Trophoblast cell (in vitro differentiated cells and primary cell): ENCODE results near the gene MFSD8.

Experiments used
- DNase-seq, 2 donors: peaks; one replicate each; pipeline ENCODE4 v3.0.0-alpha.2; 2016
- H2AFZ ChIP-seq: 2 replicates; pipeline ENCODE4 v1.6.1; 2013; ENCODE audit warnings: low read length, moderate library complexity, mild to moderate bottlenecking; ENCODE audit not compliant: insufficient read depth, poor library complexity
- H2AK5ac ChIP-seq: 2 replicates; pipeline ENCODE4 v1.6.1; 2013; ENCODE audit warnings: mild to moderate bottlenecking, low read length
- H2BK120ac ChIP-seq: 2 replicates; pipeline ENCODE4 v1.6.1; 2013; ENCODE audit warnings: low read length, mild to moderate bottlenecking, moderate library complexity; ENCODE audit not compliant: insufficient read depth, poor library complexity
- H2BK12ac ChIP-seq: 2 replicates; pipeline ENCODE4 v1.6.1; 2013; ENCODE audit warnings: mild to moderate bottlenecking, low read length, moderate library complexity
- H2BK5ac ChIP-seq: 2 replicates; pipeline ENCODE4 v1.6.1; 2013; ENCODE audit warnings: low read length, low read depth, moderate library complexity, mild to moderate bottlenecking; ENCODE audit not compliant: poor library complexity
- H3K14ac ChIP-seq: 2 replicates; pipeline ENCODE4 v1.6.1; 2013; ENCODE audit warnings: mild to moderate bottlenecking, low read length
- H3K18ac ChIP-seq: 2 replicates; pipeline ENCODE4 v1.6.1; 2013; ENCODE audit warnings: mild to moderate bottlenecking, low read length
- H3K23ac ChIP-seq: 2 replicates; pipeline ENCODE4 v1.6.1; 2013; ENCODE audit warnings: low read length
- H3K27ac ChIP-seq: 2 replicates; pipeline ENCODE4 v1.5.1; 2013; ENCODE audit warnings: low read depth, mild to moderate bottlenecking, inconsistent platforms, low read length, moderate library complexity
- H3K27me3 ChIP-seq: 2 replicates; pipeline ENCODE4 v1.6.1; 2013; ENCODE audit warnings: inconsistent platforms, mild to moderate bottlenecking, low read length, moderate library complexity; ENCODE audit not compliant: insufficient read depth
- H3K36me3 ChIP-seq, 2 experiments: 1 replicate in 1 of 2; 2 replicates in 1 of 2; pipeline ENCODE4 v1.6.1; 2013; ENCODE audit warnings: low read length in 2 of 2, mild to moderate bottlenecking in 2 of 2, moderate library complexity in 1 of 2; ENCODE audit not compliant: insufficient read depth in 2 of 2, control insufficient read depth in 1 of 2
- H3K4ac ChIP-seq: 2 replicates; pipeline ENCODE4 v1.6.1; 2013; ENCODE audit warnings: low read depth, mild to moderate bottlenecking, low read length, moderate library complexity
- H3K4me1 ChIP-seq, 2 experiments: 1 replicate in 1 of 2; 2 replicates in 1 of 2; pipeline ENCODE4 v1.6.1; 2013; ENCODE audit warnings: low read length in 2 of 2, mild to moderate bottlenecking in 2 of 2, moderate library complexity in 1 of 2; ENCODE audit not compliant: insufficient read depth in 2 of 2, control insufficient read depth in 1 of 2
- H3K4me2 ChIP-seq: 2 replicates; pipeline ENCODE4 v1.6.1; 2013; ENCODE audit warnings: inconsistent platforms, mild to moderate bottlenecking, low read length, moderate library complexity
- H3K4me3 ChIP-seq: 2 replicates; pipeline ENCODE4 v1.5.1; 2013; ENCODE audit warnings: mild to moderate bottlenecking, low read depth, low read length, inconsistent platforms
- H3K79me1 ChIP-seq: one replicate; pipeline ENCODE4 v1.6.1; 2013; ENCODE audit warnings: low read length
- H3K79me2 ChIP-seq: 2 replicates; pipeline ENCODE4 v1.6.1; 2013; ENCODE audit warnings: low read length, mild to moderate bottlenecking; ENCODE audit not compliant: control insufficient read depth, insufficient read depth, poor library complexity
- H3K9ac ChIP-seq: 2 replicates; pipeline ENCODE4 v1.6.1; 2013; ENCODE audit warnings: mild to moderate bottlenecking, low read length
- H3K9me3 ChIP-seq: 2 replicates; pipeline ENCODE4 v1.6.1; 2013; ENCODE audit warnings: low read depth, mild to moderate bottlenecking, control low read depth, inconsistent platforms, low read length; ENCODE audit not compliant: insufficient read depth
- H4K12ac ChIP-seq: 2 replicates; pipeline ENCODE4 v1.6.1; 2013; ENCODE audit warnings: low read depth, mild to moderate bottlenecking, low read length, moderate library complexity
- H4K8ac ChIP-seq: 2 replicates; pipeline ENCODE4 v1.6.1; 2013; ENCODE audit warnings: low read depth, mild to moderate bottlenecking, low read length, moderate library complexity
- H4K91ac ChIP-seq: one replicate; pipeline ENCODE4 v1.6.1; 2013; ENCODE audit warnings: low read depth, mild to moderate bottlenecking, low read length, moderate library complexity
- WGBS: extraction: QIAGEN DNeasy Blood & Tissue Kit; methylation state at CpG from one replicate; pipeline ENCODE4 v1.1.7; 2013; ENCODE audit warnings: missing lambda C conversion rate; ENCODE audit not compliant: insufficient read length, insufficient coverage; ENCODE audit errors: extremely low coverage; 5-methylcytosine and 5-hydroxymethylcytosine counted together

MFSD8 gene

DNA sequence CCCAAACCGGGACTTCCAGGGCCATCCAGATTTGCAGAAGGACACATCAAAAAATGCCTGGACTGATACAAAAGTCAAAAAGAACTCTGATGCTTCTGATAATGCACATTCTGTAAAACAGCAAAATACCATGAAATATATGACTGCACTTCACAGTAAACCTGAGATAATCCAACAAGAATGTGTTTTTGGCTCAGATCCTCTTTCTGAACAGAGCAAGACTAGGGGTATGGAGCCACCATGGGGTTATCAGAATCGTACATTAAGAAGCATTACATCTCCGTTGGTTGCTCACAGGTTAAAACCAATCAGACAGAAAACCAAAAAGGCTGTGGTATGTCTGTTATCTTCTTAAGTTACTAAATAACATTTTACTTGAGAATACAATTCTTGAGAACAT is 75.1 kb downstream of the MFSD8 start:
- H3K4ac ChIP-seq, result no peak overlapping the region
- no peak overlapping the region for H2AFZ ChIP-seq
- H3K14ac ChIP-seq, result no peak overlapping the region
- H3K36me3 ChIP-seq, result peaks cover 6 to 8% of the 10 kb centered on the region in 2 experiments
- no peaks in the 10 kb centered on the region for H3K27me3 ChIP-seq
- H2AK5ac ChIP-seq, result no peak overlapping the region
- H4K8ac ChIP-seq, result no peak overlapping the region
- DNase-seq, result peak in 1 of 2 donors; percentile 46
- H3K27ac ChIP-seq, result no peak overlapping the region
- H3K18ac ChIP-seq, result no peak overlapping the region
- H2BK5ac ChIP-seq, result no peak overlapping the region
- H2BK120ac ChIP-seq, result no peak overlapping the region
- H3K79me1 ChIP-seq, result no peaks in the 10 kb centered on the region
- H3K4me1 ChIP-seq, result no peaks in the 10 kb centered on the region
- H3K23ac ChIP-seq, result no peak overlapping the region
- no peak overlapping the region for H4K12ac ChIP-seq
- H4K91ac ChIP-seq, result no peak overlapping the region
- no peak overlapping the region for H3K9ac ChIP-seq
- WGBS, result no CpG with 5 or more reads among the region's 3 CpGs
- no peak overlapping the region for H3K4me3 ChIP-seq
- H2BK12ac ChIP-seq, result no peak overlapping the region
- H3K4me2 ChIP-seq, result no peak overlapping the region
- H3K79me2 ChIP-seq, result no peaks in the 10 kb centered on the region
- no peaks in the 10 kb centered on the region for H3K9me3 ChIP-seq

DNA sequence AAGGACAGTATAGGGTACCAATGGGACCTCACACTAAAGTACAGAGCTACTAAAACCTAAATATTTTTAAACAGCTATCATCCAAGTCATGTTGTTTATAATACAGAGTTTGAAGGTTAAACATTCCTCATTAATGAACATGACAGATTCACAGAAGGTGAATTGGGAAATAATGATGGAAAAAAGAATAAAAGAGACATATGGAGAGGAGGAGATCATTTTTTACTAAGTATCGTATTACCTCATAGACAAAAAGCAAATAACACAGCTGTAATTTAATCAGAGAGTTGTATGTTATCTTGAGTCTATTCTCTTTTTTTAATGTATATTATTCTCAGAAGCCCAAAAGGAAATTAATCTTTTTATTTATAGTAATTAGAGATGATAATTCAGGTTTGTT is 76.4 kb downstream of the MFSD8 start:
- Histone ChIP-seq H3K9me3 (no peaks in the 10 kb centered on the region), H2BK12ac (no peak overlapping the region), H3K23ac (no peak overlapping the region), H3K27ac (no peak overlapping the region), H3K4me3 (no peak overlapping the region), H4K8ac (no peak overlapping the region), H3K79me1 (no peaks in the 10 kb centered on the region), H2BK5ac (no peak overlapping the region), H3K27me3 (no peaks in the 10 kb centered on the region), H3K14ac (no peak overlapping the region), H3K9ac (no peak overlapping the region), H3K4ac (no peak overlapping the region), H3K36me3 (peaks cover 8 to 10% of the 10 kb centered on the region in 2 experiments), H2AK5ac (no peak overlapping the region), H3K79me2 (no peaks in the 10 kb centered on the region), H2AFZ (no peak overlapping the region), H4K12ac (no peak overlapping the region), H4K91ac (no peak overlapping the region), H3K4me2 (no peak overlapping the region), H2BK120ac (no peak overlapping the region), H3K4me1 (no peaks in the 10 kb centered on the region), H3K18ac (no peak overlapping the region)
- no peak for DNase-seq
- WGBS, result no CpG with 5 or more reads among the region's 1 CpG

- no peak overlapping the region for H3K23ac ChIP-seq
- peaks cover 2% of the 10 kb centered on the region for H3K79me2 ChIP-seq
- peak overlapping the region; percentile 48 for H3K27ac ChIP-seq
- H2AK5ac ChIP-seq, result no peak overlapping the region
- H3K9ac ChIP-seq, result peak overlapping the region; percentile 70
- H3K18ac ChIP-seq, result no peak overlapping the region
- no peak overlapping the region for H4K91ac ChIP-seq
- H3K4me1 ChIP-seq, result peaks cover 0 to 3% of the 10 kb centered on the region in 2 experiments
- no peak overlapping the region for H4K12ac ChIP-seq
- H3K27me3 ChIP-seq, result no peaks in the 10 kb centered on the region
- peak overlapping the region; percentile 98 for H3K4me3 ChIP-seq
- no peak for DNase-seq
- no CpG with 5 or more reads among the region's 7 CpGs for WGBS
- no peak overlapping the region for H2BK12ac ChIP-seq
- H2BK5ac ChIP-seq, result no peak overlapping the region
- H3K14ac ChIP-seq, result peak overlapping the region; percentile 11
- H3K79me1 ChIP-seq, result peaks cover 5% of the 10 kb centered on the region
- peaks cover 8 to 10% of the 10 kb centered on the region in 2 experiments for H3K36me3 ChIP-seq
- H4K8ac ChIP-seq, result peak overlapping the region; percentile 37
- H3K4me2 ChIP-seq, result peak overlapping the region; percentile 88
- H2BK120ac ChIP-seq, result no peak overlapping the region
- no peaks in the 10 kb centered on the region for H3K9me3 ChIP-seq
- H2AFZ ChIP-seq, result peak overlapping the region; percentile 74
- H3K4ac ChIP-seq, result peak overlapping the region; percentile 55
These were observed 83.5 kb downstream of the MFSD8 start for GRCh38 chr4:127881563-127881864.

- H2BK5ac ChIP-seq, result peak within 1 kb of the TSS; percentile 57
- H2AK5ac ChIP-seq, result peak within 1 kb of the TSS; percentile 74
- H3K4ac ChIP-seq, result peak within 1 kb of the TSS; percentile 55
- peak within 1 kb of the TSS; percentile 83 for H3K18ac ChIP-seq
- peak within 1 kb of the TSS; percentile 84 for H3K27ac ChIP-seq
- peak within 1 kb of the TSS; percentile 98 for H3K4me3 ChIP-seq
- H3K36me3 ChIP-seq, result peaks cover 8 to 10% of the 10 kb centered on the region in 2 experiments
- no peak within 1 kb of the TSS for H3K23ac ChIP-seq
- peak within 1 kb of the TSS; percentile 91 for H4K91ac ChIP-seq
- peaks cover 2% of the 10 kb centered on the region for H3K79me2 ChIP-seq
- H2BK120ac ChIP-seq, result peak within 1 kb of the TSS; percentile 44
- no peaks in the 10 kb centered on the region for H3K9me3 ChIP-seq
- peak within 1 kb of the TSS; percentile 75 for H3K14ac ChIP-seq
- H3K4me1 ChIP-seq, result peaks cover 0 to 3% of the 10 kb centered on the region in 2 experiments
- no peaks in the 10 kb centered on the region for H3K27me3 ChIP-seq
- peaks cover 5% of the 10 kb centered on the region for H3K79me1 ChIP-seq
- peak within 1 kb of the TSS; percentile 88 for H3K4me2 ChIP-seq
- no peak within 1 kb of the TSS for H2BK12ac ChIP-seq
- WGBS, result no CpG with 5 or more reads among the region's 70 CpGs
- H4K12ac ChIP-seq, result peak within 1 kb of the TSS; percentile 64
- peak within 1 kb of the TSS; percentile 95 for H3K9ac ChIP-seq
- DNase-seq, result peak; percentile 94 to 97
- H4K8ac ChIP-seq, result peak within 1 kb of the TSS; percentile 86
- peak within 1 kb of the TSS; percentile 74 for H2AFZ ChIP-seq
These were observed 84.0 kb downstream of the MFSD8 start, which contains the start of gene PLK4 for GRCh38 chr4:127880763-127881562. Gene PLK4, plus strand, starts transcription at chr4:127880893. Its CDS starts 242 bp downstream, at chr4:127881135.
